ENCODE measurements around the gene CT45A10.
"Not testable (repeated sequence)": the region's sequence is repeated elsewhere in the genome, so short reads cannot be mapped to it uniquely, and the experiment has no call there.

CT45A10 gene, protein sequence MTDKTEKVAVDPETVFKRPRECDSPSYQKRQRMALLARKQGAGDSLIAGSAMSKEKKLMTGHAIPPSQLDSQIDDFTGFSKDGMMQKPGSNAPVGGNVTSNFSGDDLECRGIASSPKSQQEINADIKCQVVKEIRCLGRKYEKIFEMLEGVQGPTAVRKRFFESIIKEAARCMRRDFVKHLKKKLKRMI

DNA sequence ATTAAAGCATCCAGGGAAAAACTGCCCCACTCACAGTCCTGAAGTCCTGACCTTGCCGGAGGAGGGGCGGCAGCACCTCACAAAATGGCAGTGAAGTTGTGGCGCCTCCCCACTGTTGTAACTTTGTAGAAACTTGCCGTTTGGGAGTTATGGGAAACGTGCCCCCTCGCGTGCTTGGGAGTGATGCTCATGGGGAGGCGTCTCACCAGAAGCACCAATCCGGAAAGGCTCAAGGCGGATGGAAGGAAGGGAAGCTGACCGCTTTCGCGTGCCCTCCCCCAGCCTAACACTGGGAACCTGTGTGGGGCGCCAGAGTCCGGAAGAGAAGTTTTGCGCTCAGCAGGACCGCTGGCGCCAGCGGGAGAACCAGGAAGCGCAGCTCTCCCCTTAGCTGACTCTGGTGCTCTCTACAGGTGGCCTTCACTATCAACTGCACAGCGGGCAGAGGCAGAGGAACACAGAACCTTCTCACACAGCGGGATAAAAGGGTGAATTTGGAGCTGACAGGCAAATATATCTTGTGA lies at the start of gene CT45A10, which contains the start of gene SAGE1:
TSS of gene CT45A10 (minus strand) at position 151 of the 524 bp plus-strand sequence. CDS start 8,100 bp downstream, outside the sequence.
TSS of gene SAGE1 (plus strand) at position 423 of the 524 bp plus-strand sequence. CDS start 2,527 bp downstream, outside the sequence.
- TF ChIP-seq GATA2 (IDR thresholded peaks at IDR 0.05; ENCODE audit: low read depth, low read length) (no peak), GATA3 (IDR thresholded peaks at IDR 0.05; ENCODE audit: low read depth, low read length) (no peak)

GRCh38 chrX:135931644-135932487 lies 38.6 kb upstream of the CT45A10 start:
- TF ChIP-seq GATA2 (IDR thresholded peaks at IDR 0.05; ENCODE audit: low read depth, low read length) (no peak), GATA3 (IDR thresholded peaks at IDR 0.05; ENCODE audit: low read depth, low read length) (no peak)

- TF ChIP-seq GATA2 (IDR thresholded peaks at IDR 0.05; ENCODE audit: low read depth, low read length) (no peak), GATA3 (IDR thresholded peaks at IDR 0.05; ENCODE audit: low read depth, low read length) (no peak)
Observed at GRCh38 chrX:135927897-135928296, 34.7 kb upstream of the CT45A10 start.

DNA sequence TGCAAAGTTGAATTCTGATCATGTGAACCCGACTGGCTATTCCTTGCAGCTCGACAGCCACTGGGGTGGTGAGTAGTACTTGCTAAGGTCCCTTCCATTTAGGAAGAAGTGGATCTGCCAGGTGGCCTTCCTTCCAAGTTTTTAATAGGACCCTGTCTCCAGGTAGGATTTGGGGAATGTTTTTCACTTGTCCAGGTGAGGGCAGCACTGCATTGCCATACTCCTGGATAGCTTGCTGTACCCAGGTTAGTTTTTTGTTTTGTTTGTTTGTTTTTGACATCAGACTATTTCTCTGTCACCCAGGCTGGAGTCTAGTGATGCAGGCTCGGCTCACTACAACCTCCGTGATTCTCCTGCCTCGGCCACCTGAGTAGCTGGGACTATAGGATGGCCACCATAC lies 30.1 kb upstream of the CT45A10 start:
- TF ChIP-seq GATA3 (IDR thresholded peaks at IDR 0.05; ENCODE audit: low read depth, low read length), result no peak
- no peak for TF ChIP-seq GATA2 (IDR thresholded peaks at IDR 0.05; ENCODE audit: low read depth, low read length)

DNA sequence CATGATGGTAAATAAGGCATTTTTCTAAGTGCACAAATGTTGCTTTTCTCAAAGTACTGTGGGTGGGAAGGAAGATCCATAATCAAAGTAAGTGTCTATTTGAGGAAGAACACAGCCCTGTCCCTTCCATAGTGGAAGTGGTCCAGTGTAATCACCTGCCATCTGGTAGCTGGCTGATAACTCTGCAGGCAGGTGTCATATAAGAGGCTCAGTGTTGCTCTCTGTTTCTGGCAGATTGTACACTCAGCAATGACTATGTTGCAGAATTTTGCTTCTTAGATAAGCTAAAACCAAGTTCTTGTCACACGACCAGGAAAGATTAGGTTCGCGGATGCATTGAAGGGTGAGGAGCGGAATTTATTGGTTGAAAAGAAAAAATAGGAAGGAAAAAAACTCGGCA lies 21.2 kb upstream of the CT45A10 start:
- no peak for TF ChIP-seq GATA3 (IDR thresholded peaks at IDR 0.05; ENCODE audit: low read depth, low read length)
- TF ChIP-seq GATA2 (IDR thresholded peaks at IDR 0.05; ENCODE audit: low read depth, low read length), result no peak

GRCh38 chrX:135910251-135910650 lies 17.0 kb upstream of the CT45A10 start:
- no peak for TF ChIP-seq GATA2 (IDR thresholded peaks at IDR 0.05; ENCODE audit: low read depth, low read length)
- no peak for TF ChIP-seq GATA3 (IDR thresholded peaks at IDR 0.05; ENCODE audit: low read depth, low read length)

DNA sequence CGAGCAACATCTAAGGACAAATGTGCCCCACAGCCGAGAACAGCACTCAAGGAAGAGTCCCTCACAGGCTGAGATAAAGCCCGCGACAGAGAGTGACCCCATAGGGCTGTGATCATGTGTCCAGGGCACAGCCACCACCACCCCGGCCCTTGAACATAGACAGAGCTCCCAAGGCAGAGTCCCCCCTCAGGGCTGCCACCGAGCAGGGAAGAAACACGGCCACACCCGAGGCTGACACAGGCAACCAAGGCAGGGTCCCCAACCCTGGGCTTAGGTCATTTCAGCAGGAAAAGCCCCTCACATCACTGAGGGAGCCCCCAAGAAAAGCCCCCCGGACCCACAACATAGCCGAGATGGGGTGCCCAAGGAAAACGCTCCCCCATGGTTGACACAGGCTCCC lies 463 bp downstream of the CT45A10 start:
- no peak for TF ChIP-seq GATA3 (IDR thresholded peaks at IDR 0.05; ENCODE audit: low read depth, low read length)
- TF ChIP-seq GATA2 (IDR thresholded peaks at IDR 0.05; ENCODE audit: low read depth, low read length), result no peak

DNA sequence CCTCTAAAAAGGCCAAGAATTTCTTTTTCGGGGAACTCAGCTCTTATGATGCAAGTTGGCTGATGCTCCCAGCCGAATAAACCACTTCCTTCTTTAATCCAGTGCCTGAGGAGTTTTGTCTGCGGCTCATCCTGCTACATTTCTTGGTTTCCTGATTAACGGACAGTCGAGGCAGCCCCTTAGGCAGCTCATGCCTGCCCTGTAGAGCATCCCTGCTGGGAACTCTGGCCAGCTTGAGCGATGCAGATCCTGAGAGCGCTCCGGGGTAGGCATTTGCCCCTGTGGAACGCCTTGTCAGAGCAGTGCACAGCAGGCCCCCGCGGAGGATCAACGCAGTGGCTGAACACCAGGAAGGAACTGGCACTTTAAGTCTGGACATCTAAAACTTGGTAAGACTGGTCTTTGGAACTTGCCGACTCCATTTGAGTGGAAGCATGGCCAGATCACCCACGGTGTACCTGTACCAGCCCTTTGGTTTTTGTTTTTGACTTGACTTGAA lies 3.1 kb downstream of the CT45A10 start:
- TF ChIP-seq GATA3 (IDR thresholded peaks at IDR 0.05; ENCODE audit: low read depth, low read length), result no peak
- TF ChIP-seq GATA2 (IDR thresholded peaks at IDR 0.05; ENCODE audit: low read depth, low read length), result no peak

GRCh38 chrX:135871712-135872111 lies 21.5 kb downstream of the CT45A10 start, which contains the start of gene CT45A9:
Gene CT45A9 (minus strand): TSS chrX:135871812. CDS start chrX:135868061, 3,751 bp downstream.
- TF ChIP-seq GATA3, GATA2 (IDR thresholded peaks at IDR 0.05; ENCODE audit: low read depth, low read length): not testable (repeated sequence)

DNA sequence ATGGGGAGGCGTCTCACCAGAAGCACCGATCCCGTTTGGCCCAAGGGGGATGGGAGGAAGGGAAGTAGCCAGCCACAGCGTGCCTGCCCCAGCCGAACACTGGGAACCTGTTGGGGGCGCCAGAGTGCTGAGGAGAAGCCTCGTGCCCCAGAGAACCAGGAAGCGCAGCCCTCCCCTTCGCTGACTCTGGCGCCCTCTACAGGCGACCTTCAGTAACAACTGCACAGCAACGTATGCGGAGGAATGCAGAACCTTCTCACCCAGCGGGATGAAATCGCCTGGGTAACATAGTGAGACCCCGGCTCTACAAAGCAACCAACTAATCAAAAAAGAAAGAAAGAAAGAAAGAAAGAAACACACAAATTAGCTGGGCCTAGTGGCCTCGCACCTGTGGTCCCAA lies 38.8 kb downstream of the CT45A10 start, which contains the start of gene CT45A8:
TSS of gene CT45A8 (minus strand) at position 101 of the 400 bp plus-strand sequence. CDS start 3,755 bp downstream, outside the sequence.
- not testable (repeated sequence) for TF ChIP-seq GATA2, GATA3 (IDR thresholded peaks at IDR 0.05; ENCODE audit: low read depth, low read length)

- not testable (repeated sequence) for TF ChIP-seq GATA3, GATA2 (IDR thresholded peaks at IDR 0.05; ENCODE audit: low read depth, low read length)
Observed at GRCh38 chrX:135837180-135837579, 56.1 kb downstream of the CT45A10 start, which contains the start of gene CT45A7. Gene CT45A7 (minus strand): TSS chrX:135837280. CDS start chrX:135833533, 3,747 bp downstream.

Data from SH-SY5Y (cell line).